BE2C (cell line): ENCODE results near the gene POLR2M.
A peak's percentile ranks its signal among the peaks of the same experiment; 100 is the strongest.

Experiments used
- DNase-seq: peaks from one replicate; pipeline ENCODE4 v3.0.0-alpha.2; 2020
- H3K27me3 ChIP-seq: fragments of 250-450 bp; sonication (Bioruptor Pico); 2 replicates; pipeline ENCODE4 v1.5.1; 2020; ENCODE audit warnings: mild to moderate bottlenecking
- H3K36me3 ChIP-seq: fragments of 250-450 bp; sonication (Bioruptor Pico); 2 replicates; pipeline ENCODE4 v1.5.1; 2020; ENCODE audit warnings: mild to moderate bottlenecking
- H3K4me1 ChIP-seq: fragments of 250-450 bp; sonication (Bioruptor Pico); 2 replicates; pipeline ENCODE4 v1.5.1; 2020
- H3K4me3 ChIP-seq: 2 replicates; pipeline ENCODE4 v1.5.1; 2011; ENCODE audit warnings: low read depth, low read length
- H3K9me3 ChIP-seq: fragments of 250-450 bp; sonication (Bioruptor Pico); 2 replicates; pipeline ENCODE4 v1.5.1; 2020
- CTCF ChIP-seq: IDR thresholded peaks from 2 replicates; pipeline ENCODE4 v1.5.1; 2012; ENCODE audit warnings: mild to moderate bottlenecking, low read depth, low read length

Gene POLR2M

DNA sequence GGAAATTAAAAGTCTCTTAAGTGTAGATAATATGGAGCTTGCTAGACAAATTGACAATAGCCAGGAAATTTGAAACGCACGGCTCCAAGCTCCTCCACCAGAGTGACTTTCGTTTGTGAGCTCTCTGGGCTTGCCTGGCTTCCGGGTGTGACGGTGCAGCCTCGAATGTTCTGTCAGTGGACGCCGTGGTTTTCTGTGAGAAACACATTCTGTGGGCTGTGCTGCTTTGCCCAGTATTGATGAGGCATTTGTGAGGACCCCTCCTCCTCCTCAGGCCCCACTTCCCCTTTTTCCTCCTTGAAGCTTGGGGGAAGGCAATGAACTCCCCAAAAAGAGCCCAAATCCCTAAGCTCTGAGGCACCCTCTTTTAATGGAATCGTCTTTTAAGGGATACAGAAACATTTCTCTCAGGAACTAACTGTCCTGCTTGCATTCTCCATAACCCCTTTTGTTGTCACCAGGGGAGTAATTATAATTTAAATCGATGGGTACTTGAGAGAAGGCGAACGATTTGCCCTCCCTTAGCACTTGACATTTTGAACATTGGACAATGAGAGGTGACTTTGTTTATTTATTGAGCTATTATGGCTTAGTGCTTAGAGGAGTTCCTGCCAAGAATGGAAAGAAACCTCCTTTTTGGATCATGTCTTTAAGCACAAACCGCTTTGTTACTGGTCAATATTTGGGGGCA, 40.8 kb downstream of the POLR2M start:
- no peak overlapping the region for H3K4me3 ChIP-seq
- peaks cover 11% of the 10 kb centered on the region for H3K4me1 ChIP-seq
- H3K9me3 ChIP-seq = no peaks in the 10 kb centered on the region
- no peak for TF ChIP-seq CTCF
- no peaks in the 10 kb centered on the region for H3K27me3 ChIP-seq
- DNase-seq = no peak
- no peaks in the 10 kb centered on the region for H3K36me3 ChIP-seq

DNA sequence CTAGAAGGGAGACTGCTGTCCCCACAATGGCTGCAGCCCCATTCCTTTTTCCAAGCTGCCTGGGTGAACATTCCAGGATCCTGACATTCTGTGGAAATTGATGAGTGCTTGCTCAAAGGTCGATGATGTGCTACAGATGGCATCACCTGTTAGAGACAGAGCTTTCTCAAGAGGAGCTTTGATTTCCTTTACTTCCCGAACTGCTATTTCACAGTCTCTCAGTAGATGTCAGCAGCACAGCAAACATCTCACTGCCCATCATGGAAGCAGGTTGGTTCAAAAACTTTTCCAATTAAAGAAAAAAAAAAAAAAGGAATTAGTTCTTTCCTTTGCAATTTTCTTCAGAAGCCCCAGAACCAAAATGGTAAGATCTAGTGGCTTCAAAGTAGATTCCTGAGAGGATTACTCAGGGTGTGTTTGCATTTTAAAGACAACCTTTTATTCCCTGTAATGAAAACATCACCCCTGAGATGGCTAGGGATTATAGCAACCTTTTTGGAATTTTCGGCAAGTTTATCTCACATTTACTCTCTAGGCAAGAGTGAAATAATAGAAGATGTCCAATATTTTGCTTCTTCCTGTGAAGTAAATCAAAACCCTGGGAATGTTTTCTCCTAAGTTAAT, 44.8 kb downstream of the POLR2M start:
- peak; percentile 82 for TF ChIP-seq CTCF
- H3K36me3 ChIP-seq = no peaks in the 10 kb centered on the region
- no peak overlapping the region for H3K4me3 ChIP-seq
- peaks cover 12% of the 10 kb centered on the region for H3K4me1 ChIP-seq
- peak; percentile 23 for DNase-seq
- no peaks in the 10 kb centered on the region for H3K9me3 ChIP-seq
- no peaks in the 10 kb centered on the region for H3K27me3 ChIP-seq

- no peaks in the 10 kb centered on the region for H3K27me3 ChIP-seq
- peaks cover 12% of the 10 kb centered on the region for H3K4me1 ChIP-seq
- no peak overlapping the region for H3K4me3 ChIP-seq
- DNase-seq = no peak
- H3K36me3 ChIP-seq = no peaks in the 10 kb centered on the region
- peak; percentile 23; the same call in 1 of the 2 replicates for TF ChIP-seq CTCF
- H3K9me3 ChIP-seq = no peaks in the 10 kb centered on the region
Observed at GRCh38 chr15:57752436-57752835, 45.9 kb downstream of the POLR2M start.

GRCh38 chr15:57752840-57753239, 46.3 kb downstream of the POLR2M start:
- Histone ChIP-seq H3K27me3 (no peaks in the 10 kb centered on the region), H3K4me3 (no peak overlapping the region), H3K9me3 (no peaks in the 10 kb centered on the region), H3K4me1 (peaks cover 12% of the 10 kb centered on the region), H3K36me3 (no peaks in the 10 kb centered on the region)
- TF ChIP-seq CTCF = no peak
- DNase-seq = no peak

GRCh38 chr15:57756466-57756865, 50.0 kb downstream of the POLR2M start:
- DNase-seq = no peak
- Histone ChIP-seq H3K36me3 (no peaks in the 10 kb centered on the region), H3K4me1 (peaks cover 8% of the 10 kb centered on the region), H3K27me3 (no peaks in the 10 kb centered on the region), H3K4me3 (no peak overlapping the region), H3K9me3 (no peaks in the 10 kb centered on the region)
- no peak for TF ChIP-seq CTCF

- Histone ChIP-seq H3K27me3 (no peaks in the 10 kb centered on the region), H3K4me3 (no peak overlapping the region), H3K4me1 (no peaks in the 10 kb centered on the region), H3K36me3 (no peaks in the 10 kb centered on the region), H3K9me3 (no peaks in the 10 kb centered on the region)
- TF ChIP-seq CTCF = no peak
- no peak for DNase-seq
Observed at GRCh38 chr15:57758560-57758959, 52.0 kb downstream of the POLR2M start.
